Neuronal stem cell (in vitro differentiated cells): Measurements from ENCODE around the gene TSPEAR.

Experiments
- DNase-seq: peaks from one replicate; pipeline ENCODE4 v3.0.0-alpha.2; 2013; ENCODE audit warnings: low spot score
- H2AFZ ChIP-seq: one replicate; pipeline ENCODE4 v1.6.1; 2013; ENCODE audit warnings: mild to moderate bottlenecking, low read length, inconsistent platforms
- H2AK5ac ChIP-seq: 2 replicates; pipeline ENCODE4 v1.6.1; 2013; ENCODE audit warnings: low read depth, mild to moderate bottlenecking, inconsistent platforms, low read length, moderate library complexity, mixed read lengths
- H2BK120ac ChIP-seq: 2 replicates; pipeline ENCODE4 v1.6.1; 2013; ENCODE audit warnings: low read depth, mild to moderate bottlenecking, inconsistent platforms, low read length, moderate library complexity, mixed read lengths
- H2BK12ac ChIP-seq: one replicate; pipeline ENCODE4 v1.6.1; 2013; ENCODE audit warnings: low read length, inconsistent platforms
- H2BK15ac ChIP-seq: 2 replicates; pipeline ENCODE4 v1.6.1; 2013; ENCODE audit warnings: mild to moderate bottlenecking, low read length, inconsistent platforms, mixed read lengths
- H2BK5ac ChIP-seq: one replicate; pipeline ENCODE4 v1.6.1; 2013; ENCODE audit warnings: inconsistent platforms, mild to moderate bottlenecking, low read length, moderate library complexity
- H3K14ac ChIP-seq: one replicate; pipeline ENCODE4 v1.6.1; 2013; ENCODE audit warnings: low read length, inconsistent platforms
- H3K18ac ChIP-seq: 2 replicates; pipeline ENCODE4 v1.6.1; 2013; ENCODE audit warnings: low read length, inconsistent platforms
- H3K23ac ChIP-seq: 2 replicates; pipeline ENCODE4 v1.6.1; 2013; ENCODE audit warnings: low read depth, mild to moderate bottlenecking, mixed read lengths, low read length, inconsistent platforms; ENCODE audit not compliant: poor library complexity
- H3K27ac ChIP-seq: replicated peaks from 3 replicates; pipeline ENCODE4 v1.5.1; 2013; ENCODE audit warnings: low read length, inconsistent platforms
- H3K27me3 ChIP-seq, 3 experiments: 2 replicates each; pipeline ENCODE4 v1.6.1; 2013; ENCODE audit warnings: low read length in 3 of 3, mild to moderate bottlenecking in 2 of 3, inconsistent platforms in 1 of 3, low read depth in 1 of 3, mixed read lengths in 1 of 3, moderate library complexity in 1 of 3; ENCODE audit not compliant: control insufficient read depth in 3 of 3, insufficient read depth in 3 of 3
- H3K36me3 ChIP-seq, 2 donors: replicated peaks in 1 of 2; 2 replicates each; pipeline ENCODE4 v1.6.1; 2013; ENCODE audit warnings: low read length in 2 of 2; ENCODE audit not compliant: control insufficient read depth in 2 of 2, insufficient read depth in 2 of 2
- H3K4ac ChIP-seq: 2 replicates; pipeline ENCODE4 v1.6.1; 2013; ENCODE audit warnings: inconsistent platforms, mild to moderate bottlenecking, low read length, moderate library complexity
- H3K4me1 ChIP-seq, 2 donors: 1 replicate in 1 of 2; 2 replicates in 1 of 2; pipeline ENCODE4 v1.6.1; 2013; ENCODE audit warnings: low read length in 2 of 2, low read depth in 1 of 2; ENCODE audit not compliant: control insufficient read depth in 2 of 2, insufficient read depth in 1 of 2
- H3K4me2 ChIP-seq: one replicate; pipeline ENCODE4 v1.6.1; 2013; ENCODE audit warnings: mild to moderate bottlenecking, low read length, inconsistent platforms; ENCODE audit not compliant: insufficient read depth, poor library complexity, severe bottlenecking
- H3K4me3 ChIP-seq, 2 donors: 2 replicates each; pipeline ENCODE4 v1.5.1; 2013; ENCODE audit warnings: low read length in 2 of 2, mild to moderate bottlenecking in 2 of 2, inconsistent platforms in 1 of 2, moderate library complexity in 1 of 2
- H3K79me1 ChIP-seq: one replicate; pipeline ENCODE4 v1.6.1; 2013; ENCODE audit warnings: low read depth, mild to moderate bottlenecking, inconsistent platforms, low read length, moderate library complexity
- H3K9ac ChIP-seq: one replicate; pipeline ENCODE4 v1.6.1; 2013; ENCODE audit warnings: mild to moderate bottlenecking, low read depth, low read length, inconsistent platforms; ENCODE audit not compliant: poor library complexity
- H3K9me3 ChIP-seq, 2 donors: replicated peaks in 1 of 2; 2 replicates each; pipeline versions ENCODE3 to v1.6.1; 2013; ENCODE audit warnings: low read length in 2 of 2, mild to moderate bottlenecking in 2 of 2, inconsistent platforms in 1 of 2, low read depth in 1 of 2, mixed read lengths in 1 of 2, moderate library complexity in 1 of 2; ENCODE audit not compliant: control insufficient read depth in 2 of 2, insufficient read depth in 1 of 2
- H4K8ac ChIP-seq: one replicate; pipeline ENCODE4 v1.6.1; 2013; ENCODE audit warnings: low read depth, mild to moderate bottlenecking, inconsistent platforms, low read length, moderate library complexity
- H4K91ac ChIP-seq: one replicate; pipeline ENCODE4 v1.6.1; 2013; ENCODE audit warnings: low read length, low read depth, mild to moderate bottlenecking, inconsistent platforms; ENCODE audit not compliant: poor library complexity
- WGBS, 2 donors: extraction: QIAGEN DNeasy Blood & Tissue Kit; methylation state at CpG; one replicate each; pipeline ENCODE4 v1.1.7; 2013; ENCODE audit warnings: missing lambda C conversion rate in 2 of 2, mixed read lengths in 1 of 2; ENCODE audit not compliant: insufficient read length in 2 of 2, insufficient replicate concordance in 1 of 2; ENCODE audit errors: extremely low coverage in 2 of 2; 5-methylcytosine and 5-hydroxymethylcytosine counted together

TSPEAR gene

DNA sequence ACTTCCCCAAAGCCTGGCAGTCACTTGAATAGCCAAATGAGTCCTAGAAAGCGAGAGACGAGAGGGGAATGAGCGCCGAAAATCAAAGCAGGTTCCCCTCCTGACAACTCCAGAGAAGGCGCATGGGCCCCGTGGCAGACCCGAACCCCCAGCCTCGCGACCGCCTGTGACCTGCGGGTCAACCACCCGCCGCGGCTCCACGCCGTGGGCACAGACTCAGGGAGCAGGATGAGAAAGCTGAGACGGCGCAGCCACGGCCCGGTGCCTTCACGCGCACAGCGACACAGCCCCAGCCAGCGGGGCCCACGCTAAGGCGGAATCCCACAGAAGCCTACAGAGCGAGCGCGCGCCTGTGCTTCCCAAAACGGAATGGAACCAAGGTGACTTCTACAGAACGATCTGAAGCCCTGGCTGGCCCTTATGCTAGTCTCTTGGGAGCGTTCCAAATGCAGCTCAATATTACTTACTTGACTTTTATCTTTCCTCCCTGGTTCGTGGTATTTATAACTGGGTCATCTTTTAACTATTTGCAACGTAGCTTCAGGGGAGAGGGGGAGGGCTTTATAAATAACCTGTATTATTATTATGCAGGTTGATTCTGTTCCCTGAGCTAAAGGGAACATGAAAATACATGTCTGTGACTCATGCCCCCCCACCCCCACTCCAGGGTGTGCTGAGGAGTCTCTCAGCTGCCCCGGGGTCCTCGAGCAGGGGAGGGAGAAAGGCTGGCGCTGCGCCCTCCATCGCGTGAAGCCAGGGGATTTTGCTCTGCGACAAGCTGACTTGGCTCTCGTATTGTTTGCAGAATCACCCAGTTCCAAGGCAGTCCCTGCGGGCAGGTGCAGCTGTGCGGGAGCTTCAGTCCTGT, 1.7 kb downstream of the TSPEAR start:
- H2BK5ac ChIP-seq = peak overlapping the region; percentile 4
- H3K4me3 ChIP-seq = no peak overlapping the region

DNA sequence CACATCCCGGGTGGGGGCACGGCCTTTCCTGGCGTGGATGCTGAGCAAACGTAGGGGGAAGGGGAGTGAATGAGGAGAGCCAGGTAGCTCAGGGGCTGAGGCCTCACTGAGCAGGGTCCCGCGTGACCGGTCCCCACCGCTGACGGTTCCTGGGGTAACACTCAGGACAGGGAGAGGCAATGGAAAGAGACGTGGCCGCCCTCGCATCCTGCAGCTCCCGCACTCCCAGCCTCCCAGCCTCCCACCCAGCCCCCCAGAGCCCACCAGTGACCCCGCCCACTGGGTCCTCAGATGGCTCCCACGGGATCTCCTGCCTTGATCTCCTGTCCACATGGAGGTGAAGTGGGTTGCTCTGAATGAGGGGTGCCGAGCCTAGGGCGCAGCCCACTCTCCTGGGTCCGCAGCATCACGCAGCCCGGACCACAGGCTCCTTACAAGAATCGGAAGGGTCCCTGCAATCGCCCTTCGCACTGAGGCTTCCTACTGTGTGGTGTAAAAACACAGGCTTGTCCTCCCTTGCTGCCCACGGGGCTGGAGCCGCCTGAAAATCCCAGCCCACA, 2.4 kb downstream of the TSPEAR start:
- H3K79me1 ChIP-seq = peaks cover 3% of the 10 kb centered on the region
- peak overlapping the region; percentile 75 for H3K14ac ChIP-seq
- H2BK12ac ChIP-seq = no peak overlapping the region
- H2AFZ ChIP-seq = peak overlapping the region; percentile 24
- peak overlapping the region; percentile 17 for H3K4ac ChIP-seq
- H3K36me3 ChIP-seq = no peaks in the 10 kb centered on the region
- H4K91ac ChIP-seq = peak overlapping the region; percentile 22
- no peak overlapping the region for H2BK120ac ChIP-seq
- peak overlapping the region; percentile 61 for H3K18ac ChIP-seq
- no peak overlapping the region for H2BK5ac ChIP-seq
- no CpG with 5 or more reads among the region's 25 CpGs for WGBS, 2 donors
- DNase-seq = no peak
- H3K9me3 ChIP-seq = peaks cover 0 to 6% of the 10 kb centered on the region in 2 donors
- no peak overlapping the region for H3K9ac ChIP-seq
- H4K8ac ChIP-seq = no peak overlapping the region
- peak overlapping the region; percentile 28 for H2BK15ac ChIP-seq
- H3K27ac ChIP-seq = no peak overlapping the region
- peaks cover 13 to 28% of the 10 kb centered on the region in 2 donors for H3K4me1 ChIP-seq
- H3K27me3 ChIP-seq = peaks cover 62 to 90% (median 90%) of the 10 kb centered on the region in 3 experiments
- H3K4me2 ChIP-seq = no peak overlapping the region
- H3K23ac ChIP-seq = peak overlapping the region; percentile 69
- no peak overlapping the region for H3K4me3 ChIP-seq
- peak overlapping the region; percentile 58 for H2AK5ac ChIP-seq

More for the DNA sequence above, 1.7 kb downstream of the TSPEAR start:
- Histone ChIP-seq H3K23ac (peak overlapping the region; percentile 69), H4K8ac (no peak overlapping the region), H3K27ac (no peak overlapping the region), H2BK12ac (peak overlapping the region; percentile 50), H3K27me3 (peaks cover 62 to 88% (median 83%) of the 10 kb centered on the region in 3 experiments), H3K4me1 (peaks cover 13 to 28% of the 10 kb centered on the region in 2 donors), H2AK5ac (peak overlapping the region; percentile 58), H2BK120ac (no peak overlapping the region), H4K91ac (no peak overlapping the region), H3K4me2 (no peak overlapping the region), H3K36me3 (no peaks in the 10 kb centered on the region), H3K9ac (no peak overlapping the region), H2AFZ (peak overlapping the region; percentile 24), H3K18ac (peak overlapping the region; percentile 9), H3K4ac (no peak overlapping the region), H3K14ac (no peak overlapping the region), H2BK15ac (peak overlapping the region; percentile 28), H3K79me1 (peaks cover 3% of the 10 kb centered on the region), H3K9me3 (peaks cover 0 to 6% of the 10 kb centered on the region in 2 donors)
- DNase-seq = no peak
- no CpG with 5 or more reads among the region's 45 CpGs for WGBS, 2 donors

DNA sequence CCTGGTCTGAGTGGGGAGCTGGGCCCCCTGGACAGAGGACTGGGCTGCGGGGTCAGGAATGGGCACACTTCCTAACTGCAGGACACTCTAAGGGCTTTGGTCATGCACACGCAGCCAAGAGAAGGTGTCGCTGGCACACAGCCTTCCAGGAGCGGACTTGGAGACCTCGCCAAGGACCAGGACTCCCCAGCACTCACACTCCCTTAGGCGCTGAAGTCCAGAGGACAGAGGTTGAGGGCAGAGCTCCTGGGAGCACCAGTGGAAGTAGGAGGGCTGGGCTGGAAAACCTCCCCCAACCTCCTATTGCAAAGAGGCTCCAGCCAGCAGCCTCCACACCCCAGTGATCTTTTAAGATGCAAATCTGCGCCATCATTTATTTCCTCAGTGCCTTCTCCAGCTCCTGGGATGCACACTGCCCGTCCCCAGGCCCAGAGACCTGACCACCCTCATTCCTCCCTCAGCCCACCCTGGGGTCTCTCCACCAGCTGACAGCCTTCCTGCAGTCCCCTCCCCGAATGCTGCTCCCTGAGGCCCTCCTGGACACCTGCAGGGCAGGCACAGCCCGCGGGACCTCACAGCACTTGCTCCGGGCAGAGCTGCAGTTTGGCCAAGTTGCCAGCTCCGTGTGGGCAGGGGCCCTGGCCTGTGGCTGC, 3.0 kb downstream of the TSPEAR start:
- peak overlapping the region; percentile 69 for H3K23ac ChIP-seq
- no peak overlapping the region for H2BK5ac ChIP-seq
- DNase-seq = no peak
- H3K14ac ChIP-seq = peak overlapping the region; percentile 75
- H3K9me3 ChIP-seq = peaks cover 0 to 6% of the 10 kb centered on the region in 2 donors
- peak overlapping the region; percentile 22 for H4K91ac ChIP-seq
- no peak overlapping the region for H3K27ac ChIP-seq
- H2AK5ac ChIP-seq = peak overlapping the region; percentile 58
- peak overlapping the region; percentile 2 for H2BK15ac ChIP-seq
- H3K79me1 ChIP-seq = peaks cover 3% of the 10 kb centered on the region
- H2BK12ac ChIP-seq = no peak overlapping the region
- H3K4me2 ChIP-seq = no peak overlapping the region
- no peak overlapping the region for H3K9ac ChIP-seq
- H4K8ac ChIP-seq = no peak overlapping the region
- H2BK120ac ChIP-seq = no peak overlapping the region
- peaks cover 62 to 90% (median 88%) of the 10 kb centered on the region in 3 experiments for H3K27me3 ChIP-seq
- H3K4me1 ChIP-seq = peaks cover 13 to 28% of the 10 kb centered on the region in 2 donors
- WGBS, 2 donors = no CpG with 5 or more reads among the region's 13 CpGs
- peak overlapping the region; percentile 17 for H3K4ac ChIP-seq
- no peak overlapping the region for H2AFZ ChIP-seq
- no peak overlapping the region for H3K4me3 ChIP-seq
- H3K18ac ChIP-seq = peak overlapping the region; percentile 61
- H3K36me3 ChIP-seq = no peaks in the 10 kb centered on the region
